GM18511 (cell line): ENCODE results near the gene TSPAN8.
"Not testable (repeated sequence)": the region's sequence is repeated elsewhere in the genome, so short reads cannot be mapped to it uniquely, and the experiment has no call there.

Source experiments
- ATAC-seq: cut with Tn5 transposase; IDR thresholded peaks from one replicate; pipeline ENCODE4 v1.9.1; 2021; ENCODE audit warnings: mild to moderate bottlenecking, moderate library complexity; ENCODE audit not compliant: unreplicated experiment

TSPAN8 gene

DNA sequence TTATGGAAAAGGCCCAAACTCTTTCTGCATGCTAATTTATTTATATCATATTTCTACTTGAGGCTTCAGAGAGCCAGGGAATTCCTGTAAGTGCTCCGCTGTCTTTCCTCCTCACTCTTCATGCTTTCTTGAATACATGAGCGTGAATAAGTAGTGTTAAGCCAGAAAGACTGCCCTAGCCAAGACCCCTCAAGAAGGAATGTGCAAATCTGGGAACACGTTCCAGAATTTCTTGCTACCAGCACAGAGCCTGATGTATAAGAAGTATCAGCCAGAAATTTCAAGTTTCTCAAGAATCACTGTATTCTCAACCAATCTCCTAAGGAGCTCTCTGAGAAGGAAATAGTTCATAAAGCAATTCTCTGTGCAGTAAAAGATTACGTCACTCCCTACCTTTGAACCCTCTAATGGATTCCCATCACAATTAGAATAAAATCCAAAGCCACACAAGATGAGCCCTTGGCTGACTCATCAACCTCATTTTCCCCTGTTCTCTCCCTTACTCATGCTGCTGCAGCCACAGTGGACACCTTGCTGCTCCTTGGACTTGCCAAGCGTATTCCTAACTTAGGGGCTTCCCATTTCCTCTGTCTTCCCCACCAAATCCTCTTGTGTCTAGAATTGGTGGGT, 6.9 kb upstream of the TSPAN8 start:
- no peak for ATAC-seq

DNA sequence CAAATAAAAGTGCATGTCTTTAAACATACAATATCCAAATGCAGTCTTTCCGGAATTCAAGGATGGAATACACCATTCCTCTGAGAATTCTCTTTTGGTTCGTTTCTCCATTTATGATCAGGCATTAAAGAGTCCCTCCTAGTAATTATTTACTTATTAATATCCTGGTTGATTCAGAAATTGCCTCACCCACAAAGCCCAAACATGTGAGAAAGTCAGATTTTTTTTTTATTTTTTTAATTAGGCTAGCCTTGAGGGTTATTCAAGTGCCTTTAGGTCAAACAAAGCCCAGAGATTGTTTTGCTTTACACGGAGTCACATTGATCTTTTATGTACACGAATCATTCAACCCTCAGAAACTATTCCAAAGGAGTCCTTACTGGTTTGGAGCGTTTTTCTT, 6.4 kb upstream of the TSPAN8 start:
- ATAC-seq: no peak

DNA sequence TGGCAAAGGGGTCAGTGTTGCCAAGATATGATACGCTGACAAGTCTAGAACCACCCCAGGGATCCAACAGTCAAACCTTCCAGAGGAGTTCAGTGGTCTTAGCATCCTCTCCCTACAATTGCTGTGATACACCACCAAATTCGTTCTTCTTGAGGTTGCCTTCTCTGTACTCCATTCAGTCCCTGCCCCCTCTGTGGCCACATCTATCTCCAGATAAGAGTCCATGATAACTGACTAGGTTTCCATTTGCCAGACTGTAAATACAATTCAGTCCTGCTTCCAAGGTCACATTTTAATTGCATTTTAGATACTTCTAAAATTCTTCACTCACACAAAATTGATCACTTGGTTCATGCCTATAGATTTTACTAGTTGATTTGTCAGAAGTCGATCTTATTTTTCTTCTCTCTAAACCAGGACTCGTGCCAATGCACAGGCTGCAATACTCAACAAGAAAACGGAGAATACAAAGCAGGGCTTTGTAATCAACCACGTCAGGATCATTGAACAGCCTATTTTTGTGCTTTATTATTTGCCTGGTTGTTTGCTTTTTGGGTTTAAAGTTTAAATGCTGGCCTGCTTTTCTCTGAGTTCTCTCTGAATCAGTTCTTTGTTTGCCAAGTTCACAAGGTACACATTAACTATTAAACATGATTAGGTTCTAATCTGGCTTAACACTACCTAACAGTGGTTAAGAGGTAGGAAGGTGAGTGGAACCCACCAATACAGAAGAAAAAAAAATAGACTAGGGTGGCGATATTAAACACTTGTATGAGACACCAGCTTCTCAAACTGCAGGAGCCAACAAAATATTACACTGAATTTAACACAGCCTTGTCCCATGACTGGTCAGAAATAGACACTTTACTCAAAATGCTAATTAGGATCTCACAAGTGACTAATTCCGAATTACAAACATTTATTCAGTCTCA, 5.3 kb upstream of the TSPAN8 start:
- ATAC-seq: no peak

DNA sequence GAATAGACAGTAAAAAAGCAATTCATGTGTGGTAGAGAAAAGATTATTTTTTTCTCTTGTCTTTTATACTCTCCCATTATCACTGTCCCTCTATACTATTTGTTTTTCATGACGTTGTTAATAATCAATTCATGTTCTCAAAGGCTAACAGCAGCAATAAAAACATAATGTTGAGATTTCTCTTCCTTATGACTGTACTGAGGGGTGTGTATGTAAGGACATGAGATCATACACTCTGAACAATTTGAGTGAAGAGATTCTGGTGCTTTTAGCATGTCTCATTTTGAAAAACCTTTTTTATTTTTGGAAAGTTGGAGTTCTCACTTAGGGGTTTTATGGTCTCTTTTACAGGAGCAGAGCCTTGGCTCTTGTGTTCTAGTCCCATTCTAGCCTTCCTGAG, 3.8 kb upstream of the TSPAN8 start:
- ATAC-seq: no peak

DNA sequence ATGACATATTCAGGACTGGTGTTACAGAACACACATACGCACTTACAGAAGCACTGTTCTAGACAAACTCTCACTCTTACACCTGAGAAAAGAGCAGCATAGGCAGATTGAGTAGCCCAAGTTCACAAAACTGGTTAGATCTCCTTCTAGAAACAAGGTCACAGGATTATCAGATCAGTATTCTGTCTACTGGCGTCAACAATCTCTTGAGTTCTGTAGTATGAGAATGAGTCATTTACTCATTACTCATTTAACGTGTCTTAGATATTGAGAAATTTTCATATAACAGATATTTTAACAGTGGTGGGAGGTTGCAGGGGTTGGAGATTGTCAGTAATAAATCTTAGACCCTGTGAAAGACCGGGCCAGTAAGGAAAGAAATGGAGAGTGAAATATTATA, 2.8 kb upstream of the TSPAN8 start:
- ATAC-seq: no peak

DNA sequence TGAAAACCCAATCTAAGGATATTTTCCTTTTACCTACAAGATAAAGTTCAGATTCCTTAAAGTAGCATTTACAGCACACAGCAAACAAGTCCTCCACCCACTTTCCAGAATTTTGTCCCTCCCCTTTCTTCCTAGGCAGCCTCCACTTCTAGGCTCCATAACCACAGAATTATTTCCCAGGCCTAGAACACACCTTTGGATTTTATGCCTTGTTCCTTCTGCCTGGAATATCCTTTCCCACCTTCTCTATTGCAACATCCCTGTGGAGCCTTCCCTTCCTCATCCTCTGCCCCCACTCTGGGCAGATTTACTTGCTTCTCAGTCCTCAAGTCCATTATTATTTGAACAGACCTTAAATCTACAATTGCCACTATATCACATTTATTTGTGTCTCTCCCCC, 2.1 kb upstream of the TSPAN8 start:
- ATAC-seq: no peak

DNA sequence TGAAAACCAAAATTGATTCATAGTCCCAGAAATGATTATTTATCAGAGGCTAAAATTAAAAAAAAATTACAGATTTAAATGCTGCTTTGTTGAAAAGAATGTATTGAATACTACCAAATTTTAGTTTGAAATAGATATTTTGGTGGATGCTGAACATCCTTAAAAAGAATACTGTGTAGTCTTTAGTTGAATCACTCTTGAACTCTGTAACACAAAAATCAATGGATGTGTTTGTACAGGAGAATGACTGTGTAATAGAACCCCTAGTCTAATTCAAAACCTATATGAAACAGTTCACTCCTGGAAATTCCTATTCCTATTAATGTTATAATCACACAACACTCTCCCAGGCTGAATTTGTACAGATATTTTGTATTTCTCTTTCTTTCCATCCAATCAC, 1.5 kb upstream of the TSPAN8 start:
- ATAC-seq: no peak

DNA sequence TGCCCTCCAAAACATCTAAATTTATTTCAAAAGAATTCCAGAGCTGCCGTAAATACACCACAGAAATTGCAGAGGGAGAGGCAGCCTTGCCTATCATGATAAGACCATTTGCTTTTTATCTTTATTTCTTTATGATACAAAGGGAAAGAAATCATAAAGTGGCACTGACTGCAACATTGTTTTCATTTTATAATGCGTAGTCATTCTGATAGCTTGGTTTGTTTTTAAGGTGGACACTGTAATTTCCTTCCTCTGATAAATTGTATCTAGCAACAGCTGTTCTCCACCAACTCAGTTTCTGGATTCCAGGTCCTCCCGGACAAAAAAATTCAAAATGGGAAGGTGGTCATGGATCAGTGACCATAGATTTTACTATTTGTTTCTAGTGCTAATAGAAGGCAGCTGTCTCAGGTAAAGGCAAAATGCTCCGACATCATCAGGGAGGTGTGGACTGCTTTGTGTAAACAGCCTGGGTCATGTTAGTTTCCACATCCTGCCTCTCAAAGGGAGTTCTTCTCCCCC, 623 bp upstream of the TSPAN8 start:
- ATAC-seq: no peak

DNA sequence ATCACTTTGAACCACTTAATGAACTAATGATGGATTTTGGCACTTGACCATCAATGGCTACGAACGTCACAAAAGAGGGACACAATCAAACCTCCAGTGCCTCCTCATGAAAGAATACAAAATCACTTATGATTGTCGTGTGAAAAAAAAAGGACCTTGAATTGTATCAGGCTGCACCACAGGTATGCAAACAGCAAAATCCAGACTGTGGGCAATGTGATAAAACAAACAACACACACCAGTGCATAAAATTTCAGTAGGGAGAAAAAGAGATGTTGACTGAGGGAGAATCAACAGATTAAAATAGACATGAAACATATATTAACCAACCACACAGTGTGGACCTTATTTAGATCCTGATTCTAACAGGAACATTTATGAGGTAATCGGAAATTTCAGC, 2.6 kb downstream of the TSPAN8 start:
- ATAC-seq: no peak

DNA sequence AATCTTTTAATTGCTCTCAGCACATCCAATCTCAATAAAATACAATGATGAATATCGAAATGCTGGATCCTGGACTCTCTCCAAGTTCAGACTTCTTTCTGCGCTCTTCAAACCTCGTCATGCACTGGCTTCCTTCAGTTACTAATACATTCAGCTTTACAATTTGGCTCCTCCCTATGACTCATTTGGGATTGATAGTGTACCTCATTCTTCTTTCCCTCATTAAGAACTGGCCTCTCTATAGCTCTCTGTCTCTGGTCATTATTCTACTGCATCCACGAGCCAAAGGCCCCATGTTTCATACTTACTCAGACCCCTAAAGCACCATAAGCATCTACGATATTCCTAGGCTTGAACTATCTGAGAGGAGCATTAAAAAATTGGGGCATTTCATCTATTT, 4.9 kb downstream of the TSPAN8 start:
- ATAC-seq: no peak

DNA sequence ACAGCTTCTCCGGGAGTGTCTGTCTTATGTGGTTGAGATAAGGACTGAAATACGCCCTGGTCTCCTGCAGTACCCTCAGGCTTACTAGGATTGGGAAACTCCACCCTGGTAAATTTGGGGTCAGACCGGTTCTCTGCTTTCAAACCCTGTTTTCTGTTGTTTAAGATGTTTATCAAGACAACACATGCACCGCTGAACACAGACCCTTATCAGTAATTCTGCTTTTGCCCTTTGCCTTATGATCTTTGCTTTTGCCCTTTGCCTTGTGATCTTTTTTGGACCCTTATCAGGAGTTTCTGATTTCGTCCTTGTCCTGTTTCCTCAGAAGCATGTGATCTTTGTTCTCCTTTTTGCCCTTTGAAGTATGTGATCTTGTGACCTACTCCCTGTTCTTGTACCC, 7.8 kb downstream of the TSPAN8 start:
- ATAC-seq: not testable (repeated sequence)

DNA sequence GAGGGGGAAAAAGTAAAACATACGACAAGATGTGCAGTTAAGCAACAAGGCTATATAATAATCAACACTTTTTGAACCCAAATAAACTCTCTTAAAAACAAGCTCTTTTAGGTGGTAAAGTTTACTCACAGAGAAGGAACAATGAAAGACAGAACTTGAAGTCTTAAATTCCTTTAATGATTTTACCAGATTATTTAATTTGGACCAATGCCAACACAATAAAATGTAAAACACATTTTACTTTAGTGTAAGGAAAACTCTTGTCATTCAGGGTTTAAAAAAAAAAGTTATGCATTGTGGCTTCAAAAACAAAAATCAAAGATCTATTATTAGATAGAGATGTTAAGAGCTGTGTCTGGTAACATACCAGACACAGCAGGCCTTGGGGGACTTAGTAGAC, 13.1 kb downstream of the TSPAN8 start:
- no peak for ATAC-seq

DNA sequence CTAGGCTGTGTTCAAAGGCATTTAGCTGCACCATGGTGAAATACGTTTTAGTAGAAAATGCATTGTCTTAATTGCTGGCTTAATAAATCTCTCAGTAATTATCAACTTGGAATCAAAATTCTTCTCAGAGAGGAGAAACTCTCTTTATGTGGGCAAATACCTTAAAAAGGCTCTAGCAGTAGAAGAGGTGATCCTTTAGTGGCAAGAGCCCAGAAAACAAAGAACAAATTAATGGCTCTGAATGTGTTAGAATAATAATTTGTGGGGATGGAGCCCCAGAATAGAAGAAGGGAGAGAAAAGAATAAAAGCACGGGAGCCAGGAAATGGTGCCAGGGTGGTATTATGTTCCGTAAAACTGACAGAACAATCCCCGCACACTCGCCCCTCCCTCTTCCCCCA, 14.8 kb downstream of the TSPAN8 start:
- no peak for ATAC-seq

DNA sequence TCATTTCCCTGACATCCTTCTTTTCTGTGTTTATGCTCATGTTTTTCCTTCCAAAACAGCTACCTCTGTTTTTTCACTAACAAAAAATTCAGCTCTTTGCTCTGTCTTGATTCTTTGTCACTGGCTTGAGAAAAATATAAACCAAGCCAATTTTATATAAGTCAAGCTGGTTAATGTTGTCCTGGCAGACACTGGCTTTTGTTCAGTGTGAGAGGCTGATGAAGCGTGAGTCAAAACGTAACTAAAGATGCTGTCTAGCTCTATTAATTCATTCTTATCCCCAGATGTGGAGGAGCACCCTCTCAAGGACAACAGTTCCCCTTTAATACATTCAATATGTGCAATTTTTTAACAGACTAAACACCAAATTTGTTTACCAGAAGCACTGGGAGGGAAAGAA, 15.8 kb downstream of the TSPAN8 start:
- no peak for ATAC-seq

DNA sequence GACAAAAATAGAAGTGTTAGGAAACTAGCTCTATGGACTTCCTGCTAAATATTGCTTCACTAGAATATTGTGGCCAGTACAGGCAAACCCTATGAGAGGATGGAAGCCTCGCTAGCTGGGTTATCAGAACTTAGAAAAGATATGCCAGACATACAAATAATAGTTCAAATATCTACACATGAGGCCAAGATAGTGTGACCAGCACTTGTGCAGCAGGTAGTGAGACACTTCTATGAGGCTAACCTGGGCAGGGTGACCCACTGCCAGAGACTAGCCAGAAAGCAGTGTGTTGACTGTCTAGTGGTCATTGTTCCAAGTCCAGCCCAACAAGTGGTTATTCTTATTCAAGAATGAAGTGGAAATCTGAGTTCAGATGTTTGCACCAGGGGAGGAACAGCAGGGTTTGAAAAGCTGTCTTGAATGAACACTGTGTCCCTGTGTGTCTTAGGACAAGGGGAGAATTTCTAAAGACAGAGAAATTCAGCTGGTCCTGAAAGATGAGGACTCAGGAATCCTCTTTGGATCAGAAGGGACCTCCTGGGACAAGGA, 16.3 kb downstream of the TSPAN8 start:
- ATAC-seq: no peak

DNA sequence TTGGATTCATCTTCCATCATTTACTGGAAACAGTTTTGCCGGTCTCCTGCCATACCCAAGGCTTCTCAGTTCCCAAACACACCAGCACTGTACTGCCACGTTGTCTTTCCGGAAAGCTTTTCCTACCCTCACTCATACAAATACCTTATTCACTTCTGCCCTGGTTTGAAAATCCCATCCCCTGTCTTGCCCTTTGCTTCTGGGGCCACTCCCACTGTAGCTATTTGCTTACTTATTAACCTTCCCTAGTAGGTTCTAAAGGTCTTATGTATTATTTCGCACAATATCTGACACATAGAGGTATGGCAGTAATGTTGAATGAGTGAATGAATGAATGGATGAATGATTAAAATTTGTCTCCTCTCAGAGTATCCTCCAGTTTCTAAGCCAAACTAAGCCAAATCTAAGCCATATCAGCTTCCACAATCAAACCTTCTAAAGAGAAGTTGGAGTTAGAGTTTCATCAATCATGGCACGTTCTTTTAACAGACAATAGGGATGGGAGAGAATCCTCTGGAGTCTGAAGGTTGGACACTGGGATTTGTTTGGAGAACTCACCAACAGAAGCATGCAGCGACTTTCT, 18.6 kb downstream of the TSPAN8 start:
- no peak for ATAC-seq

DNA sequence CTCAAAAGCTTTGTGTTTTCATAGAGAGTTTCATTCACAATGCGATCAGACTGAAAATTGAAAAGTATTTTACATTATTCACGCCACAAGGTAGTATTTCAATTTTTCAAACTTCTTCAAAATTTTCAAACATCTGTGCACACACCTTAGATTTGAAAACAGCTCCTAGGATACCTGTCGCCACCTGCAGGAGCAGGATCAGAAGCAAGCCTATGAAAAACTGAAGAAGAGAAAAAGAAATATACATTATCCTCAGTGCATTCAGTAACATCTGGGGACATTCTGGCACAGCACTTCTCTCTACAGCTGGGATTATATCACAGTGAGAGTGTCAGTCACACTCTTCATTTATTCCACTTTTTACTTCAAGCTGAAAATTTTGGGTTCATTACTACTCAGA, 19.8 kb downstream of the TSPAN8 start:
- ATAC-seq: no peak

DNA sequence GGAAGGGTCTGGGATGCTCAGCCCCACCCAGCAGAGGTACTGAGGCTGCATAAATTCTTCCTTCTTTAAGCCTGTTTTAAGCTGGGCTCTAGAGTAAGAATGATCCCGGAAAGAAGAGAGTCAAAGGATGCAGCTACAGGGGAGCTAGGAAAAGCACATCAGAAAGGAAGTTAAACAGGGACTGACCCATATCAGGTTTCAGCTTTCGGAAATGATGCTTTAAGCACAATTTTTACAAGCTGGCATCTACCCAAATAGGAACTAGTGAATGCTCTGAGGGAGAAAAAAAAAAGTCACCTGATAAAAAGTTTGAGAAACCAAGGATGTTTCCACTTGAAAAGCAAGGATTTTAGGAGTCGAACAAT, 22.0 kb downstream of the TSPAN8 start:
- no peak for ATAC-seq

DNA sequence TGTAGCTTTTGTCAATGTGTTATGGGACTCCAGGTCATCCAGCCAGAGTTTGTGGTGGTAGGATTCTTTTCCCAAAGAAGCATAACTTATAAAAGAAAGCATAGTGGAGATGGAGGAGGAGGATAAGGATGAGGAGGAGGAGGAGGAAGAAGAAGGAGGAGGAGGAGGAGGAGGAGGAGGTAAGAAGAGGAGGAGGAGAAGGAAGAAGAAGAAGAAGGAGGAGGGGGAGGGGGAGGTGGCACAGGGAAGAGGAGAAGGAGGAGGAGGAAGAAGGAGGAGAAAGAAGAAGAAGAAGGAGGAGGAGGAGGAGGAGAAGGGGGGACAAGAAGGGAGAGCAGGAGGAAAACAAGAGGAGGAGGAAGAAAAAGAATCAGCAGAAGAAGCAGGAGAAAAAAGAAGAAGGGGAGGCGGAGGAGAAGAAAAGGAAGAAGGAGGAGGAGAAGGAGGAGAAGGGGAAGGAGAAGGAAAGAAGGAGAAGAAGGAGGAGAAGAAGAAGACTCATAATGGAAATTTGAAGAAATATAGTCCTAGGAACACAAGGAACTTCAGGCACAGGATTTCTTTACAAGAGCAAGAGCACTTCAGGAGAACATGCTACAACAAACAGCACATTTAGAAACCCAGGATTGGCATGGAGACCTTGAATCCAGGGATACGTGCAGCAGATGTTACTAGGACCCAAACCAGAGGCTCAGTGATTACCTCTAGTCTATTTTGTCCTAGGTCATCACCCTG, 22.6 kb downstream of the TSPAN8 start:
- no peak for ATAC-seq

DNA sequence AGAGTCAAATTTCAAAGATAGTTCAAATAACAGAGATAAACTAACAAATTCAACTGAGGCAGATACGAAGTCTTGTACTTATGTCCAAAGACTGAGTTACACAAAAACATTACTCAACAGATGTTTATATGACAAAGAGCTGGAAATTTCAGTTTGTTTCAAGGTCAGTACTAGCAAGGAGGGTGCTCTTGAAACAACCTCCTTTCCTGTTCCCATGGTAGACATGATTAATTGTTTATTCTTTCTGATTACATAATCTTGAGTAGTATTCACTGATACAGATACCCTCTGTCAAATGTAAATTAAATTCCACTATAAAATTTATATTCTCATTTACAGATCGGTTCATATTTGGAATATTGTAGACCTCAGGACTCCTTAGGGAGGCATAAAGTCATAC, 23.4 kb downstream of the TSPAN8 start:
- no peak for ATAC-seq

DNA sequence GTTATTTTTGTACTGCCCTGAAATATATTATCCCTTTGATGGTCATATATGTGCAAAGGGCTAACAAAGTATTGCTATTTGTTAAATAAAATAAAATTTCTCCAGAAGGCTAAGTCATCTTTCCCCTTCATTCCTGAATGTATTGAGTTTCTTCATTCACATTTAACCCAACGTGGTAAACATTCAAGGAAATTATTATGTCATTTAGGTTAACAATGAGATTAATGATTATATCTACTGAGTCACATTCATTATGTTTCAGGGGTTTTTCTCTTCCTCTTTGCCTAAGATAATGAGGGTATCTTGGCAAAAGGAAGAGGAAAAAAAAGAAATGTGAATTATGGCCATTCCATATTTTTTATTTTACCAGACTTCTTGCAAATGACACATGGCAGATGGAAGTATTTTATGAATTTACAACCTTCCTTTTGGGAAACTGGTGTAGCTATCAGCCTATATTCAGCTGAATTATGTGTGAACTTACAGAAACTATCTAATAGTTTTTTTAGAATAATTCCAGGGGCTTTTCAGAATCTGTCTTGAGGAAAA, 27.2 kb downstream of the TSPAN8 start:
- no peak for ATAC-seq
